Transverse colon (tissue), 4 donors: ENCODE results near the gene UBL3. TPM values are rescaled to one million over a fixed set of nuclear protein-coding genes. Genes with fewer than 3 reads are reported as not detected.

Source experiments
- DNase-seq: peaks from one replicate; pipeline ENCODE4 v3.0.0-alpha.2; 2019
- H3K27ac ChIP-seq, 4 donors: fragments of 200-600 bp; sonication (generic); 2 replicates each; pipeline ENCODE4 v1.5.1; 2016 to 2018; ENCODE audit warnings: inconsistent platforms in 4 of 4
- H3K27me3 ChIP-seq: fragments of 200-600 bp; sonication (generic); 2 replicates; pipeline ENCODE4 v1.5.1; 2017; ENCODE audit warnings: inconsistent platforms
- H3K36me3 ChIP-seq, 4 donors: fragments of 200-600 bp; sonication (generic); 2 replicates each; pipeline ENCODE4 v1.5.1; 2017 to 2019; ENCODE audit warnings: inconsistent platforms in 4 of 4
- H3K4me1 ChIP-seq, 4 donors: fragments of 200-600 bp; sonication (generic); 2 replicates each; pipeline ENCODE4 v1.5.1; 2017 to 2020; ENCODE audit warnings: inconsistent platforms in 4 of 4
- H3K4me3 ChIP-seq, 4 donors: fragments of 200-600 bp; sonication (generic); 1 replicate in 1 of 4; 2 replicates in 3 of 4; pipeline versions ENCODE4 v1.5.1 to v1.6.1; 2017 to 2019; ENCODE audit warnings: inconsistent platforms in 4 of 4
- H3K9me3 ChIP-seq, 2 donors: fragments of 200-600 bp; sonication (generic); 2 replicates each; pipeline ENCODE4 v1.5.1; 2017 to 2019; ENCODE audit warnings: inconsistent platforms in 2 of 2
- EP300 ChIP-seq: sonication (generic); formaldehyde crosslinking; IDR thresholded peaks from one replicate; pipeline ENCODE4 v1.6.1; 2017; ENCODE audit warnings: antibody characterized with exemption, low read depth
- POLR2A ChIP-seq: fragments of 450-650 bp; IDR thresholded peaks from one replicate; pipeline ENCODE4 v1.6.1; 2016; ENCODE audit warnings: antibody characterized with exemption, mild to moderate bottlenecking, moderate library complexity
- POLR2AphosphoS5 ChIP-seq, 3 donors: sonication (generic); formaldehyde crosslinking; IDR thresholded peaks; one replicate each; pipeline ENCODE4 v1.6.1; 2016; ENCODE audit warnings: antibody characterized with exemption in 3 of 3
- WGBS, 2 donors: methylation state at CpG; one replicate each; pipeline ENCODE4 v1.1.5; 2018; ENCODE audit warnings: low coverage in 1 of 2; 5-methylcytosine and 5-hydroxymethylcytosine counted together
- in situ Hi-C, 4 donors: fragments of 200-750 bp; cut with MboI; loops; one replicate each; pipeline versions ENCODE4 v1.15.0 to v1.15.1; 2017; ENCODE audit warnings: low sequenced_read_pairs in 3 of 4, low pct_ligation_motif_present in 1 of 4, low pct_unique_long_range_greater_than_20kb in 1 of 4
- intact Hi-C: fragments of 100-400 bp; cut with DNase I; formaldehyde crosslinking; loops from one replicate; pipeline ENCODE4 v1.15.1; 2023; ENCODE audit warnings: low total_unique reads
- small RNA-seq, 4 donors: library from RNA; depleted of rRNA; stranded (forward); fragments of <200 nt; gene quantifications; one replicate each; pipeline ENCODE3, GENCODE V24; 2016
- total RNA-seq, 4 donors: library from RNA; depleted of rRNA; stranded (reverse); fragments of >200 nt; gene quantifications; one replicate each; pipeline ENCODE4 v1.1.0, GENCODE V29; 2016
- TF ChIP-seq, protein P1 (sequence below), 5 experiments: fragments of 200-600 bp in 3 of 5; fragments of 450-650 bp in 2 of 5; sonication (generic) in 3 of 5; IDR thresholded peaks; 1 replicate in 2 of 5; 2 replicates in 3 of 5; pipeline ENCODE4 v1.5.1; 2016 to 2017; ENCODE audit warnings: antibody characterized with exemption in 5 of 5, inconsistent platforms in 3 of 5, mild to moderate bottlenecking in 2 of 5, moderate library complexity in 1 of 5

The UBL3 gene
- total RNA-seq, 4 donors from 2014 or later = 8.8 to 77.1 (median 60.0) TPM

DNA sequence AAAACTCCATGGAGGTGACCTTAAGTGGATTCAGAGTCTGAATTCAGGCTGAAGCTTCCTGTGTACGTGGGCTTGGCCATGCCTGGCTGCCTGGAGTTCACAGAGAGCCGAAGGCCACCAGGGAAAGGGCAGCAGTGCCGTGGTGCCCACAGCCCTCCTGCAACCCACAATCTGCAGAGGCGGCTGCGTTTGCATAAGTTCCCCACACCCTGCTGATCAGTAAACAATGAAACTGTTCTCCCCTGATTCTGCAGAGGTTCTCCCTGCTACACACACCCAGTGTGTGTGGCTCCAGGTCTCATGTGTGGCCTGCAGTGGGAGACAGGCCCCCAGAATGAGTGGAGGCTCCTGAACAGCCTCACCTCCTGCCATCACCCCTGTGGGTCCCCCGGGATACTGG lies 128.0 kb downstream of the UBL3 start:
- intact Hi-C loops (no loop called here), in situ Hi-C loops (loop anchor here in 2 of 4 donors (25.0 kb wide), 1 partner anchor 210 kb away; no protein-coding TSS in a partner anchor)
- no peaks in the 10 kb centered on the region for H3K36me3 ChIP-seq
- DNase-seq = no peak
- no peaks in the 10 kb centered on the region for H3K9me3 ChIP-seq
- no peaks in the 10 kb centered on the region for H3K4me1 ChIP-seq
- 54% methylated on average over 6 of the region's 6 CpGs; no CpG with 5 or more reads in 1 of the 2 donors for WGBS, 2 donors
- no peak overlapping the region for H3K4me3 ChIP-seq
- no peak overlapping the region for H3K27ac ChIP-seq
- no peak for TF ChIP-seq POLR2A
- TF ChIP-seq POLR2AphosphoS5 (IDR thresholded peaks at IDR 0.05) = no peak
- no peak for TF ChIP-seq EP300
- TF ChIP-seq, protein P1, sequence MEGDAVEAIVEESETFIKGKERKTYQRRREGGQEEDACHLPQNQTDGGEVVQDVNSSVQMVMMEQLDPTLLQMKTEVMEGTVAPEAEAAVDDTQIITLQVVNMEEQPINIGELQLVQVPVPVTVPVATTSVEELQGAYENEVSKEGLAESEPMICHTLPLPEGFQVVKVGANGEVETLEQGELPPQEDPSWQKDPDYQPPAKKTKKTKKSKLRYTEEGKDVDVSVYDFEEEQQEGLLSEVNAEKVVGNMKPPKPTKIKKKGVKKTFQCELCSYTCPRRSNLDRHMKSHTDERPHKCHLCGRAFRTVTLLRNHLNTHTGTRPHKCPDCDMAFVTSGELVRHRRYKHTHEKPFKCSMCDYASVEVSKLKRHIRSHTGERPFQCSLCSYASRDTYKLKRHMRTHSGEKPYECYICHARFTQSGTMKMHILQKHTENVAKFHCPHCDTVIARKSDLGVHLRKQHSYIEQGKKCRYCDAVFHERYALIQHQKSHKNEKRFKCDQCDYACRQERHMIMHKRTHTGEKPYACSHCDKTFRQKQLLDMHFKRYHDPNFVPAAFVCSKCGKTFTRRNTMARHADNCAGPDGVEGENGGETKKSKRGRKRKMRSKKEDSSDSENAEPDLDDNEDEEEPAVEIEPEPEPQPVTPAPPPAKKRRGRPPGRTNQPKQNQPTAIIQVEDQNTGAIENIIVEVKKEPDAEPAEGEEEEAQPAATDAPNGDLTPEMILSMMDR (IDR thresholded peaks at IDR 0.05) = no peak
- no peaks in the 10 kb centered on the region for H3K27me3 ChIP-seq

DNA sequence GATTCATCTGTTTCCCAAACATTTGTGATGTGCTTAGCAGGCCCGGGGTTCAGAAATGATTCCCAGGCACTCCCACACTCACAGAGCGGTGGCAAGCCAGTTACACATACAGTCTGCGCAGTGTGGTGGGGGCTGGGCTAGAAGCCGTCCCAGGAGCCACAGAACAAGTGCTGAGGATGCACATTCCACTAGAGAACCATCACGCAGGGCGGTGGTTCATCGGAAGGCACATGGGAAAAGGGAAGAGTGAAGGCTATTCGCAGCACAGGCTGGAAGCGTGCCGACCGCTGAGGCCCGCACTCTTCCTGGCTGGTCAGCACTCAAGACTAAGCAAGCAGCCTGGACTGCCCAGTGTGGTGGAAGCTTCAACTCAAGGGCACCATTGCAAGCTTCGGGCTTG lies 128.7 kb downstream of the UBL3 start:
- WGBS, 2 donors = 60 to 89% methylated on average over 1 to 13 of the region's 13 CpGs
- Histone ChIP-seq H3K27ac (no peak overlapping the region), H3K4me1 (no peaks in the 10 kb centered on the region), H3K36me3 (no peaks in the 10 kb centered on the region), H3K27me3 (no peaks in the 10 kb centered on the region), H3K4me3 (no peak overlapping the region), H3K9me3 (no peaks in the 10 kb centered on the region)
- in situ Hi-C loops = loop anchor here in 2 of 4 donors (25.0 kb wide), 1 partner anchor 209 kb away; no protein-coding TSS in a partner anchor
- TF ChIP-seq, protein P1 (IDR thresholded peaks at IDR 0.05) = no peak
- TF ChIP-seq POLR2A = no peak
- DNase-seq = no peak
- intact Hi-C loops = no loop called here

DNA sequence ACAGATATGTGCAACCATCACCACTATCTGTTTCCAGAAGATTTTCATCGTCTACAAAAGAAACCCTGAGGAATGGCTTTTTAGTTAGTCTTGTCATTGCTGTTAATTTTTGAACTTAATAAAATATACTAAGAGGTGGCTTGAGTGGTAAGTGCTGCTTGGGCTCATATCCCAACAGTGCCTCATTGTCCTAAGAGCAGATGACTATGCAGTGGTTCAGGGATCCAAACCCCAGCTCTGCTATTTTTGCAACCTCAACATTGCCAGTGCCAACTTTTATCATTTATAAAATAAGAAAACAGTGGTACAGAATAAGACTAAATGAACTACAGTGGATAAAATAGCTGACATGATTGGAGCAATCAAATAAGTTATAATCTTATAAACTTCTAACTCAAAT lies 131.7 kb downstream of the UBL3 start:
- Histone ChIP-seq H3K27me3 (no peaks in the 10 kb centered on the region), H3K27ac (no peak overlapping the region), H3K36me3 (no peaks in the 10 kb centered on the region), H3K9me3 (no peaks in the 10 kb centered on the region), H3K4me1 (no peaks in the 10 kb centered on the region), H3K4me3 (no peak overlapping the region)
- in situ Hi-C loops = loop anchor here in 2 of 4 donors (25.0 kb wide), 1 partner anchor 206 kb away; no protein-coding TSS in a partner anchor
- 71 to 86% methylated on average over 1 of the region's 1 CpG for WGBS, 2 donors
- intact Hi-C loops = no loop called here
- no peak for DNase-seq
- TF ChIP-seq POLR2A (no peak), EP300 (no peak), POLR2AphosphoS5 (IDR thresholded peaks at IDR 0.05) (no peak)
- TF ChIP-seq, protein P1 (IDR thresholded peaks at IDR 0.05) = no peak

DNA sequence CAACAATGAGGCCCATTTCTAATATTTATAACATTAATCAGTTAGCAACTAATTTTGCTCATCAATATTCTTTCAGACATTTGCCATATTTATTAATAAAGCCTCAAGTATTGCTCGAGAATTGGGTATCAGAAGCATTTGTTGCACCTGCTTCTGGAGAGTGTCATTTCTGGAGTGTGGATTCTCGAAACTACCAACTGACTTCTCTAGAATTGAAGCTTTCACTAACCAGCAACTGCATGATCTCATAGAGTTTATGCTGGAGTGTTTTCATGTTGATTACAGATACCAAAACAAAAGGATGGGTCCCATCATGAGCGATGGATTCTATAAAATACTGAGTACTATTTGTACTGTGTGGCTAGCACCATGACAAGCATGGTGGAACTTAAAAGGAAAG lies 133.9 kb downstream of the UBL3 start:
- Histone ChIP-seq H3K4me1 (no peaks in the 10 kb centered on the region), H3K4me3 (no peak overlapping the region), H3K36me3 (no peaks in the 10 kb centered on the region), H3K9me3 (no peaks in the 10 kb centered on the region), H3K27ac (no peak overlapping the region), H3K27me3 (no peaks in the 10 kb centered on the region)
- WGBS, 2 donors = 73 to 74% methylated on average over 3 of the region's 3 CpGs
- DNase-seq = no peak
- in situ Hi-C loops (loop anchor here in 2 of 4 donors (25.0 kb wide), 1 partner anchor 204 kb away; no protein-coding TSS in a partner anchor), intact Hi-C loops (no loop called here)
- no peak for TF ChIP-seq POLR2A
- TF ChIP-seq, protein P1 (IDR thresholded peaks at IDR 0.05) = no peak
- TF ChIP-seq POLR2AphosphoS5 (IDR thresholded peaks at IDR 0.05) = no peak
- no peak for TF ChIP-seq EP300

Small RNA genes lying within 50 kb of the gene (small RNA-seq; reads per million reads assigned to genes)
- gene RF00017 (0 reads per million in 4 donors), gene TIMM8BP1 (0 reads per million in 4 donors)
